Body of pancreas (tissue), 4 donors: Measurements from ENCODE around the gene GPR173.

ENCODE experiments used
- CTCF ChIP-seq, 7 experiments: fragments of 450-650 bp in 4 of 7; fragments of 200-600 bp in 3 of 7; sonication (generic) in 3 of 7; IDR thresholded peaks; one replicate each; pipeline ENCODE4 v1.5.1; 2016 to 2019; ENCODE audit warnings: antibody characterized with exemption in 7 of 7
- POLR2A ChIP-seq, 3 donors: fragments of 450-650 bp; IDR thresholded peaks; one replicate each; pipeline ENCODE4 v1.6.1; 2016; ENCODE audit warnings: antibody characterized with exemption in 3 of 3, mild to moderate bottlenecking in 2 of 3

GRCh38 chrX:53077207-53078197 lies 28.9 kb downstream of the GPR173 start:
- TF ChIP-seq POLR2A (IDR thresholded peaks at IDR 0.05) = no peak
- no peak for TF ChIP-seq CTCF (IDR thresholded peaks at IDR 0.05)
